Body of pancreas (tissue), 4 donors: Measurements from ENCODE around the gene HESX1.

Source experiments
- POLR2A ChIP-seq, 3 donors: fragments of 450-650 bp; IDR thresholded peaks; one replicate each; pipeline ENCODE4 v1.6.1; 2016; ENCODE audit warnings: antibody characterized with exemption in 3 of 3, mild to moderate bottlenecking in 2 of 3
- TF ChIP-seq, protein P1 (sequence below), 7 experiments: fragments of 450-650 bp in 4 of 7; fragments of 200-600 bp in 3 of 7; sonication (generic) in 3 of 7; IDR thresholded peaks; one replicate each; pipeline ENCODE4 v1.5.1; 2016 to 2019; ENCODE audit warnings: antibody characterized with exemption in 7 of 7

DNA sequence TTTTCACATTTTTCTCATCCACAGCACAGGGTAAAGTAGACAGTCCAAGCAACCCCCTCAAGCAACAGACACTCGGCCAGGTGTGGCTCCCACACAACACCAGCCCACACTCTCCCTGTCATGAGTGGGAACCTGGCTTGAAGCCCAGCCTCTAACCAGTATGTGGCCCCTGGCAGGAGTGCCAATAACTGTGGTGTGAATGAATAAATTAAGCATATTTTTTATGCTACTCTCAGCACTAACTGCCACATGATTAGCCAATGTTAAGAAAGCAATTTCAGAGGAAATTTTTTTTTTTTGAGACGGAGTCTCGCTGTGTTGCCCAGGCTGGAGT, 44.5 kb downstream of the HESX1 start:
- TF ChIP-seq, protein P1, sequence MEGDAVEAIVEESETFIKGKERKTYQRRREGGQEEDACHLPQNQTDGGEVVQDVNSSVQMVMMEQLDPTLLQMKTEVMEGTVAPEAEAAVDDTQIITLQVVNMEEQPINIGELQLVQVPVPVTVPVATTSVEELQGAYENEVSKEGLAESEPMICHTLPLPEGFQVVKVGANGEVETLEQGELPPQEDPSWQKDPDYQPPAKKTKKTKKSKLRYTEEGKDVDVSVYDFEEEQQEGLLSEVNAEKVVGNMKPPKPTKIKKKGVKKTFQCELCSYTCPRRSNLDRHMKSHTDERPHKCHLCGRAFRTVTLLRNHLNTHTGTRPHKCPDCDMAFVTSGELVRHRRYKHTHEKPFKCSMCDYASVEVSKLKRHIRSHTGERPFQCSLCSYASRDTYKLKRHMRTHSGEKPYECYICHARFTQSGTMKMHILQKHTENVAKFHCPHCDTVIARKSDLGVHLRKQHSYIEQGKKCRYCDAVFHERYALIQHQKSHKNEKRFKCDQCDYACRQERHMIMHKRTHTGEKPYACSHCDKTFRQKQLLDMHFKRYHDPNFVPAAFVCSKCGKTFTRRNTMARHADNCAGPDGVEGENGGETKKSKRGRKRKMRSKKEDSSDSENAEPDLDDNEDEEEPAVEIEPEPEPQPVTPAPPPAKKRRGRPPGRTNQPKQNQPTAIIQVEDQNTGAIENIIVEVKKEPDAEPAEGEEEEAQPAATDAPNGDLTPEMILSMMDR (IDR thresholded peaks at IDR 0.05): no peak
- TF ChIP-seq POLR2A (IDR thresholded peaks at IDR 0.05): no peak
